ENCODE measurements around the gene FER.

FER gene

GRCh38 chr5:108743846-108744245, 3.9 kb upstream of the FER start:
- no peak overlapping the region for H3K4me3 ChIP-seq (ENCODE audit: low read length)
- no peak for DNase-seq (ENCODE audit: low read depth)
- no peak for TF ChIP-seq CTCF (IDR thresholded peaks at IDR 0.05; ENCODE audit: insufficient read depth, low read depth, low read length, missing control alignments)

- DNase-seq (ENCODE audit: low read depth): peak; percentile 44
- no peak for TF ChIP-seq CTCF (IDR thresholded peaks at IDR 0.05; ENCODE audit: insufficient read depth, low read depth, low read length, missing control alignments)
Measured at GRCh38 chr5:108747111-108747773, 455 bp upstream of the FER start.

GRCh38 chr5:108748401-108749127, 867 bp downstream of the FER start:
- peak; percentile 100 for DNase-seq (ENCODE audit: low read depth)
- peak overlapping the region; percentile 88 for H3K4me3 ChIP-seq (ENCODE audit: low read length)
- TF ChIP-seq CTCF (IDR thresholded peaks at IDR 0.05; ENCODE audit: insufficient read depth, low read depth, low read length, missing control alignments): no peak

More at GRCh38 chr5:108747111-108747773, 455 bp upstream of the FER start:
- H3K4me3 ChIP-seq (ENCODE audit: low read length): peak overlapping the region; percentile 88

- peak overlapping the region; percentile 88 for H3K4me3 ChIP-seq (ENCODE audit: low read length)
- peak; percentile 35 for DNase-seq (ENCODE audit: low read depth)
- peak; percentile 19 for TF ChIP-seq CTCF (IDR thresholded peaks at IDR 0.05; ENCODE audit: insufficient read depth, low read depth, low read length, missing control alignments)
Measured at GRCh38 chr5:108749128-108749861, 1.6 kb downstream of the FER start.

- peak; percentile 26 for DNase-seq (ENCODE audit: low read depth)
- no peak overlapping the region for H3K4me3 ChIP-seq (ENCODE audit: low read length)
- TF ChIP-seq CTCF (IDR thresholded peaks at IDR 0.05; ENCODE audit: insufficient read depth, low read depth, low read length, missing control alignments): no peak
Measured at GRCh38 chr5:108753331-108753730, 5.6 kb downstream of the FER start.

- H3K4me3 ChIP-seq (ENCODE audit: low read length): no peak overlapping the region
- peak; percentile 81 for DNase-seq (ENCODE audit: low read depth)
- no peak for TF ChIP-seq CTCF (IDR thresholded peaks at IDR 0.05; ENCODE audit: insufficient read depth, low read depth, low read length, missing control alignments)
Measured at GRCh38 chr5:108753877-108754276, 6.2 kb downstream of the FER start.

Measured in epithelial cell of esophagus (primary cell).